H1 (cell line): ENCODE results near the gene ZNF808. TPM values are rescaled to one million over a fixed set of nuclear protein-coding genes. Genes with fewer than 3 reads are reported as not detected.
A peak's percentile ranks its signal among the peaks of the same experiment; 100 is the strongest.

ENCODE experiments used
- CTCF ChIA-PET: fragments of 300-600 bp; sonication (Branson Sonifier 250); formaldehyde crosslinking; loops from one replicate; lab custom pipeline; 2021; ENCODE audit not compliant: partially characterized antibody; lab: Charles Lee
- POLR2A ChIA-PET: fragments of 300-600 bp; sonication (Branson Sonifier 250); formaldehyde crosslinking; loops from one replicate; lab custom pipeline; 2021; ENCODE audit warnings: inconsistent platforms; ENCODE audit not compliant: partially characterized antibody; lab: Charles Lee
- DNase-seq, 2 experiments: peaks; one replicate each; pipeline versions ENCODE4 v3.0.0 to v3.0.0-alpha.2; 2010 to 2022; ENCODE audit warnings: low spot score in 2 of 2, low read depth in 1 of 2, mixed read lengths in 1 of 2
- FAIRE-seq: peaks from 2 replicates; lab custom pipeline; 2011; peaks lifted over from hg19 to GRCh38; lab: Jason Lieb, UNC
- H2AFZ ChIP-seq: 2 replicates; pipeline ENCODE4 v1.8.1; 2012; ENCODE audit warnings: low read length, inconsistent platforms
- H2AK5ac ChIP-seq: 2 replicates; pipeline ENCODE4 v1.6.1; 2013; ENCODE audit warnings: low read depth, low read length
- H2BK120ac ChIP-seq: replicated peaks from 2 replicates; pipeline ENCODE3; 2013; ENCODE audit warnings: low read depth, low read length, inconsistent platforms
- H2BK12ac ChIP-seq: 2 replicates; pipeline ENCODE4 v1.6.1; 2013; ENCODE audit warnings: low read depth, low read length
- H2BK15ac ChIP-seq: 2 replicates; pipeline ENCODE4 v1.6.1; 2013; ENCODE audit warnings: low read length
- H2BK20ac ChIP-seq: 2 replicates; pipeline ENCODE4 v1.6.1; 2013; ENCODE audit warnings: low read length
- H2BK5ac ChIP-seq: 2 replicates; pipeline ENCODE4 v1.6.1; 2013; ENCODE audit warnings: low read depth, low read length
- H3K14ac ChIP-seq: 2 replicates; pipeline ENCODE4 v1.6.1; 2013; ENCODE audit warnings: inconsistent platforms; ENCODE audit not compliant: insufficient read length
- H3K18ac ChIP-seq: 2 replicates; pipeline ENCODE4 v1.6.1; 2013; ENCODE audit warnings: low read length; ENCODE audit errors: extremely low read depth
- H3K23ac ChIP-seq: 2 replicates; pipeline ENCODE4 v1.6.1; 2013; ENCODE audit warnings: inconsistent platforms; ENCODE audit not compliant: insufficient read length
- H3K23me2 ChIP-seq: 2 replicates; pipeline ENCODE4 v1.6.1; 2013; ENCODE audit warnings: low read depth, low read length
- H3K27ac ChIP-seq: 2 replicates; pipeline ENCODE4 v1.6.1; 2011; ENCODE audit warnings: low read depth, low read length, inconsistent platforms
- H3K27me3 ChIP-seq, 4 experiments: replicated peaks in 1 of 4; 1 replicate in 1 of 4; 2 replicates in 3 of 4; pipeline versions ENCODE4 v1.6.1 to v1.8.1; 2011 to 2013; ENCODE audit warnings: low read length in 3 of 4, mild to moderate bottlenecking in 3 of 4, inconsistent platforms in 2 of 4, mixed read lengths in 2 of 4, moderate library complexity in 1 of 4; ENCODE audit not compliant: control insufficient read depth in 3 of 4, insufficient read depth in 3 of 4; ENCODE audit errors: extremely low read depth in 1 of 4
- H3K36me3 ChIP-seq, 4 experiments: 2 replicates each; pipeline versions ENCODE4 v1.6.1 to v1.8.1; 2011 to 2013; ENCODE audit warnings: mild to moderate bottlenecking in 4 of 4, low read length in 3 of 4, moderate library complexity in 2 of 4, control low read depth in 1 of 4, inconsistent platforms in 1 of 4; ENCODE audit not compliant: insufficient read depth in 4 of 4, control insufficient read depth in 2 of 4
- H3K4ac ChIP-seq: replicated peaks from 2 replicates; pipeline ENCODE3; 2013; ENCODE audit warnings: low read length, low read depth, mixed read lengths, inconsistent platforms; ENCODE audit not compliant: insufficient read length
- H3K4me1 ChIP-seq, 4 experiments: replicated peaks in 1 of 4; 1 replicate in 1 of 4; 2 replicates in 3 of 4; pipeline versions ENCODE4 v1.6.1 to v1.8.1; 2011 to 2013; ENCODE audit warnings: low read length in 3 of 4, inconsistent platforms in 2 of 4, mixed read lengths in 1 of 4; ENCODE audit not compliant: insufficient read depth in 4 of 4, control insufficient read depth in 3 of 4
- H3K4me2 ChIP-seq, 2 experiments: 2 replicates each; pipeline versions ENCODE4 v1.6.1 to v1.8.1; 2011 to 2013; ENCODE audit warnings: low read depth in 2 of 2, low read length in 2 of 2, control low read depth in 1 of 2, inconsistent platforms in 1 of 2, mild to moderate bottlenecking in 1 of 2; ENCODE audit not compliant: insufficient read depth in 1 of 2
- H3K4me3 ChIP-seq, 4 experiments: fragments of 200-600, 300-600 bp in 1 of 4; sonication (generic), shearing (Covaris generic), sonication (Bioruptor Twin) in 1 of 4; 2 replicates each; pipeline versions ENCODE4 v1.5.1 to v1.8.1; 2011 to 2016; ENCODE audit warnings: low read length in 4 of 4, low read depth in 3 of 4, control low read depth in 2 of 4, inconsistent platforms in 2 of 4, mild to moderate bottlenecking in 2 of 4, mixed read lengths in 1 of 4, moderate library complexity in 1 of 4; ENCODE audit not compliant: insufficient read depth in 2 of 4; ENCODE audit errors: extremely low read depth in 1 of 4
- H3K56ac ChIP-seq: replicated peaks from 2 replicates; pipeline ENCODE3; 2013; ENCODE audit warnings: low read depth, mild to moderate bottlenecking, mixed read lengths, low read length, inconsistent platforms; ENCODE audit not compliant: insufficient read length
- H3K79me1 ChIP-seq: 2 replicates; pipeline ENCODE4 v1.6.1; 2013; ENCODE audit warnings: low read depth, low read length, control low read depth
- H3K79me2 ChIP-seq, 2 experiments: 2 replicates each; pipeline versions ENCODE4 v1.6.1 to v1.8.1; 2012 to 2013; ENCODE audit warnings: low read length in 2 of 2, mild to moderate bottlenecking in 2 of 2, inconsistent platforms in 1 of 2; ENCODE audit not compliant: insufficient read depth in 2 of 2, control insufficient read depth in 1 of 2
- H3K9ac ChIP-seq, 4 experiments: replicated peaks in 1 of 4; 1 replicate in 1 of 4; 2 replicates in 3 of 4; pipeline versions ENCODE4 v1.6.1 to v1.8.1; 2011 to 2013; ENCODE audit warnings: low read depth in 3 of 4, low read length in 3 of 4, control low read depth in 2 of 4, mild to moderate bottlenecking in 2 of 4, moderate library complexity in 2 of 4, inconsistent platforms in 1 of 4; ENCODE audit errors: extremely low read depth in 1 of 4
- H3K9me3 ChIP-seq, 2 experiments: 2 replicates each; pipeline versions ENCODE4 v1.6.1 to v1.8.1; 2012 to 2013; ENCODE audit warnings: mild to moderate bottlenecking in 2 of 2, moderate library complexity in 2 of 2, control low read depth in 1 of 2, inconsistent platforms in 1 of 2, low read depth in 1 of 2, low read length in 1 of 2, mixed read lengths in 1 of 2; ENCODE audit not compliant: insufficient read depth in 2 of 2
- H4K20me1 ChIP-seq, 2 experiments: replicated peaks in 1 of 2; 2 replicates each; pipeline versions ENCODE3 to v1.8.1; 2011 to 2013; ENCODE audit warnings: inconsistent platforms in 2 of 2, low read length in 2 of 2, mild to moderate bottlenecking in 1 of 2; ENCODE audit not compliant: insufficient read depth in 2 of 2, control insufficient read depth in 1 of 2
- H4K5ac ChIP-seq: 2 replicates; pipeline ENCODE4 v1.6.1; 2013; ENCODE audit warnings: low read length, low read depth, mixed read lengths, inconsistent platforms; ENCODE audit not compliant: insufficient read length
- H4K8ac ChIP-seq: 2 replicates; pipeline ENCODE4 v1.8.0; 2013; ENCODE audit warnings: mild to moderate bottlenecking, moderate library complexity, low read length, inconsistent platforms; ENCODE audit not compliant: insufficient read depth; ENCODE audit errors: extremely low read depth
- H4K91ac ChIP-seq: replicated peaks from 2 replicates; pipeline ENCODE3; 2013; ENCODE audit warnings: low read length, mixed read lengths, inconsistent platforms; ENCODE audit not compliant: insufficient read length
- CBX8 ChIP-seq: fragments of 300-800, 300-1000 bp; sonication (generic); IDR thresholded peaks from 2 replicates; pipeline ENCODE4 v1.7.1; 2016; ENCODE audit warnings: low read depth, low read length, borderline replicate concordance
- CTCF ChIP-seq, 3 experiments: IDR thresholded peaks; 1 replicate in 2 of 3; 2 replicates in 1 of 3; pipeline versions ENCODE4 v1.5.1 to v1.6.1; 2011; ENCODE audit warnings: low read length in 3 of 3, mild to moderate bottlenecking in 3 of 3, inconsistent platforms in 2 of 3, low read depth in 1 of 3, moderate library complexity in 1 of 3; ENCODE audit not compliant: insufficient read depth in 1 of 3; ENCODE audit errors: control extremely low read depth in 1 of 3
- MAX ChIP-seq: IDR thresholded peaks from 2 replicates; pipeline ENCODE4 v1.6.1; 2012; ENCODE audit warnings: inconsistent platforms
- POLR2AphosphoS5 ChIP-seq: IDR thresholded peaks from 2 replicates; pipeline ENCODE4 v1.6.1; 2011; ENCODE audit warnings: low read depth, low read length
- RXRA ChIP-seq: IDR thresholded peaks from 2 replicates; pipeline ENCODE4 v1.6.1; 2011; ENCODE audit warnings: low read depth, mild to moderate bottlenecking, low read length, moderate library complexity; ENCODE audit not compliant: insufficient read depth
- TAF1 ChIP-seq: IDR thresholded peaks from 2 replicates; pipeline ENCODE4 v1.6.1; 2011; ENCODE audit warnings: mild to moderate bottlenecking, low read depth, low read length
- TBP ChIP-seq: IDR thresholded peaks from 2 replicates; pipeline ENCODE4 v1.6.1; 2011; ENCODE audit warnings: low read depth, low read length, improper control_type of control experiment
- TCF12 ChIP-seq: IDR thresholded peaks from 2 replicates; pipeline ENCODE4 v1.6.1; 2011; ENCODE audit warnings: low read depth, mild to moderate bottlenecking, low read length
- YY1 ChIP-seq: IDR thresholded peaks from 2 replicates; pipeline ENCODE4 v1.6.1; 2011; ENCODE audit warnings: low read depth, mild to moderate bottlenecking, low read length
- WGBS, 2 experiments: shearing (Covaris generic) in 1 of 2; methylation state at CpG; one replicate each; pipeline versions ENCODE4 v1.1.6 to v1.1.7; 2013 to 2015; ENCODE audit warnings: low lambda C conversion rate in 2 of 2, mixed read lengths in 2 of 2, inconsistent platforms in 1 of 2, low coverage in 1 of 2, missing lambda C conversion rate in 1 of 2; ENCODE audit not compliant: insufficient replicate concordance in 2 of 2, insufficient coverage in 1 of 2, insufficient read length in 1 of 2; ENCODE audit errors: extremely low coverage in 1 of 2, missing lambda C conversion rate in 1 of 2; 5-methylcytosine and 5-hydroxymethylcytosine counted together
- polyA plus RNA-seq, 7 experiments: library from polyadenylated mRNA; depleted of rRNA in 3 of 7; stranded (reverse) in 5 of 7; unstranded in 2 of 7; fragments of >200 nt in 5 of 7; fragments of 200-250 nt in 2 of 7; gene quantifications; 1 replicate in 5 of 7; 2 replicates in 1 of 7; 4 replicates in 1 of 7; pipeline versions ENCODE4 v1.2.1 to v1.2.3, GENCODE V29; 2011 to 2013; ENCODE audit warnings: missing spikeins in 2 of 7, mixed read lengths in 2 of 7
- total RNA-seq: library from RNA; stranded (reverse); fragmentation: NEBNext Ultra II Directional; extraction: Animal tissue kit (Norgen Biotek cat#: 25700); gene quantifications from 2 replicates; pipeline ENCODE4 v1.2.1, GENCODE V29; 2021

Gene ZNF808
- total and polyA plus RNA-seq, 2 of the 8 experiments (the other 6 are each of a cell fraction or from before 2014, with no cell fraction given), result 3.9 to 25.9 TPM

GRCh38 chr19:52535771-52536447 lies 8.4 kb downstream of the ZNF808 start:
- Histone ChIP-seq H3K9ac (peak overlapping the region in 3 of 4 experiments; percentile 60 to 67 (median 66); a peak in 6 of 7 replicates), H3K23me2 (peaks cover 8% of the 10 kb centered on the region), H3K27ac (no peak overlapping the region), H3K79me1 (no peaks in the 10 kb centered on the region), H2AK5ac (no peak overlapping the region), H3K27me3 (no peaks in the 10 kb centered on the region; a peak in 1 of 7 replicates), H3K4me3 (peak overlapping the region; percentile 84 to 87 (median 86)), H3K4me2 (peak overlapping the region; percentile 93 to 98), H4K91ac (peak overlapping the region; percentile 81), H3K79me2 (peaks cover 0 to 2% of the 10 kb centered on the region in 2 experiments; a peak in 2 of 4 replicates), H4K20me1 (peaks cover 0 to 2% of the 10 kb centered on the region in 2 experiments), H2BK15ac (no peak overlapping the region), H4K5ac (no peak overlapping the region), H4K8ac (peak overlapping the region; percentile 54; the same call in 1 of the 2 replicates), H3K56ac (peak overlapping the region; percentile 30), H3K14ac (no peak overlapping the region), H3K9me3 (no peaks in the 10 kb centered on the region), H3K4ac (no peak overlapping the region), H2BK12ac (no peak overlapping the region; the same call in 1 of the 2 replicates), H2BK20ac (no peak overlapping the region), H2BK5ac (peak overlapping the region; percentile 24; the same call in 1 of the 2 replicates), H3K18ac (peak overlapping the region; percentile 60), H3K36me3 (no peaks in the 10 kb centered on the region), H2AFZ (peak overlapping the region; percentile 78; the same call in 1 of the 2 replicates), H3K4me1 (peaks cover 0 to 2% (median 0%) of the 10 kb centered on the region in 4 experiments; a peak in 1 of 7 replicates), H2BK120ac (no peak overlapping the region), H3K23ac (no peak overlapping the region)
- FAIRE-seq (no peak), DNase-seq (peak; percentile 41 to 92)
- ChIA-PET CTCF (interaction anchor here (1.3 kb wide), 1 partner anchor 54 kb away, joined by 3 read pairs; no protein-coding TSS in a partner anchor), POLR2A (interaction anchor here (1.3 to 1.6 kb wide), 2 partner anchors 15 to 35 kb away, joined by 3 to 4 read pairs; no protein-coding TSS in a partner anchor)
- 2% methylated on average over 34 of the region's 50 CpGs; no CpG with 5 or more reads in 1 of the 2 experiments for whole genome bisulfite sequencing, 2 experiments
- no peak for TF ChIP-seq TCF12
- TF ChIP-seq MAX, result peak; percentile 35; the same call in 1 of the 2 replicates
- TF ChIP-seq TBP, result peak; percentile 23; the same call in 1 of the 2 replicates
- TF ChIP-seq RXRA, result no peak
- peak; percentile 68 for TF ChIP-seq TAF1
- no peak for TF ChIP-seq CBX8
- no peak for TF ChIP-seq CTCF (IDR thresholded peaks at IDR 0.05; ENCODE audit: control extremely low read depth in 1 of 3, insufficient read depth in 1 of 3, low read depth in 1 of 3, low read length in 3 of 3)
- TF ChIP-seq POLR2AphosphoS5, result peak; percentile 70; the same call in 1 of the 2 replicates
- TF ChIP-seq YY1, result no peak
